Lower leg skin (tissue), 4 donors: ENCODE data around the gene C9orf72. TPM values are rescaled to one million over a fixed set of nuclear protein-coding genes. Genes with fewer than 3 reads are reported as not detected.
A peak's percentile ranks its signal among the peaks of the same experiment; 100 is the strongest.

ENCODE experiments used
- DNase-seq, 2 donors: peaks; one replicate each; pipeline ENCODE4 v3.0.0-alpha.2; 2019; ENCODE audit warnings: low spot score in 2 of 2
- H3K4me3 ChIP-seq: fragments of 200-600 bp; sonication (generic); 2 replicates; pipeline ENCODE4 v1.5.1; 2017; ENCODE audit warnings: mild to moderate bottlenecking, low read depth; ENCODE audit not compliant: poor library complexity, severe bottlenecking
- CTCF ChIP-seq, 3 donors: fragments of 450-650 bp; IDR thresholded peaks; one replicate each; pipeline ENCODE4 v1.5.1; 2016; ENCODE audit warnings: antibody characterized with exemption in 3 of 3, mild to moderate bottlenecking in 3 of 3, moderate library complexity in 2 of 3
- POLR2A ChIP-seq, 2 donors: fragments of 450-650 bp; IDR thresholded peaks; one replicate each; pipeline ENCODE4 v1.6.1; 2016 to 2017; ENCODE audit warnings: antibody characterized with exemption in 2 of 2, mild to moderate bottlenecking in 1 of 2, moderate library complexity in 1 of 2
- WGBS, 2 donors: methylation state at CpG; one replicate each; pipeline ENCODE4 v1.1.5; 2018; 5-methylcytosine and 5-hydroxymethylcytosine counted together
- intact Hi-C: fragments of 100-400 bp; cut with DNase I; formaldehyde crosslinking; loops from one replicate; pipeline ENCODE4 v1.15.0; 2023; ENCODE audit warnings: low total_unique reads
- total RNA-seq, 4 donors: library from RNA; depleted of rRNA; stranded (reverse); fragments of >200 nt; gene quantifications; one replicate each; pipeline ENCODE4 v1.1.0, GENCODE V29; 2016

The C9orf72 gene
- total RNA-seq, 4 donors from 2014 or later: 10.3 to 16.6 (median 12.5) TPM

- intact Hi-C loops: no loop called here
- DNase-seq: peak; percentile 86 to 97
- 2 to 4% methylated on average over 40 to 42 of the region's 44 CpGs for WGBS, 2 donors
- peak overlapping the region; percentile 62 for H3K4me3 ChIP-seq
- peak in 1 of 2 donors; percentile 3 for TF ChIP-seq POLR2A (IDR thresholded peaks at IDR 0.05)
- TF ChIP-seq CTCF (IDR thresholded peaks at IDR 0.05): no peak
Measured at GRCh38 chr9:27528076-27528885, 45.0 kb downstream of the C9orf72 start.

GRCh38 chr9:27527702-27528075 lies 45.6 kb downstream of the C9orf72 start:
- no peak for DNase-seq
- WGBS, 2 donors: 38 to 41% methylated on average over 8 of the region's 8 CpGs
- H3K4me3 ChIP-seq: no peak overlapping the region
- TF ChIP-seq POLR2A (IDR thresholded peaks at IDR 0.05) (no peak), CTCF (IDR thresholded peaks at IDR 0.05) (no peak)
- intact Hi-C loops: no loop called here

DNA sequence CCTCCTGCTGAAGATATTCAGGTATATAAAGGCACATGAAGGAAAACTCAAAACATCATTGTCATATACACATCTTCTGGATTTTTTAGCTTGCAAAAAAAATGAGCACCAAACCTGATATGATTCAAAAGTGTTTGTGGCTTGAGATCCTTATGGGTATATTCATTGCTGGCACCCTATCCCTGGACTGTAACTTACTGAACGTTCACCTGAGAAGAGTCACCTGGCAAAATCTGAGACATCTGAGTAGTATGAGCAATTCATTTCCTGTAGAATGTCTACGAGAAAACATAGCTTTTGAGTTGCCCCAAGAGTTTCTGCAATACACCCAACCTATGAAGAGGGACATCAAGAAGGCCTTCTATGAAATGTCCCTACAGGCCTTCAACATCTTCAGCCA lies 49.0 kb downstream of the C9orf72 start, which contains the start of gene IFNK:
Gene IFNK (plus strand): TSS at position 55 of the 400 bp plus-strand sequence. CDS start 47 bp downstream, at position 102.
- TF ChIP-seq POLR2A (IDR thresholded peaks at IDR 0.05) (no peak), CTCF (IDR thresholded peaks at IDR 0.05) (no peak)
- 55 to 70% methylated on average over 2 of the region's 2 CpGs for WGBS, 2 donors
- no peak within 1 kb of the TSS for H3K4me3 ChIP-seq
- DNase-seq: no peak
- intact Hi-C loops: no loop called here

- no peak for DNase-seq
- intact Hi-C loops: no loop called here
- no peak overlapping the region for H3K4me3 ChIP-seq
- TF ChIP-seq CTCF (IDR thresholded peaks at IDR 0.05) (no peak), POLR2A (IDR thresholded peaks at IDR 0.05) (no peak)
Measured at GRCh38 chr9:27523141-27523540, 50.1 kb downstream of the C9orf72 start.

DNA sequence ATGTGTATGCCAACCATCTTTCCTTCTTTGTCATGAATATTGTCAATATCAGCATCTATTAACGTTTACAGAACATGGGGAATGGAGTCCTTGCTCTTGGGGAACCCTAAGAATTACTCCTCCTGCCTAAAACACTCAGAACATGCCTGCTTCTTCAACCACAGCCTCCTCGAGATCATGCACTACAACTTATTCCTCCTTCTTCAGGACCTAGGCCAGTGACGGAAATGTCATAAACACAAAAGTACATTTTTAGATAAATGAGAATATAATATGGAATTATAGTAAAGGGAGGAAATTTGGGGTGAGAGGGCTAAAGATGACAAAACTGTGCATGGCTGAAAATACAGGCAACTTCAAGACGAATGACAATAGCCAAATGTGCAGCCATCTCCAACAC lies 52.3 kb downstream of the C9orf72 start:
- intact Hi-C loops: no loop called here
- 82 to 88% methylated on average over 4 of the region's 4 CpGs for WGBS, 2 donors
- H3K4me3 ChIP-seq: no peak overlapping the region
- DNase-seq: no peak
- TF ChIP-seq POLR2A (IDR thresholded peaks at IDR 0.05): no peak
- no peak for TF ChIP-seq CTCF (IDR thresholded peaks at IDR 0.05)
